Parathyroid adenoma (tissue), 2 donors: ENCODE measurements around the gene MAP3K20.

Experiments
- H2AFZ ChIP-seq: fragments of 300-600 bp; sonication (generic); one replicate; pipeline ENCODE4 v1.7.0; 2017; ENCODE audit warnings: antibody characterized with exemption, mild to moderate bottlenecking
- H3K27ac ChIP-seq: fragments of 300-600 bp; sonication (generic); one replicate; pipeline ENCODE4 v1.7.0; 2017
- H3K27me3 ChIP-seq: fragments of 300-600 bp; sonication (generic); one replicate; pipeline ENCODE4 v1.7.0; 2017; ENCODE audit warnings: low read length; ENCODE audit not compliant: control insufficient read depth, insufficient read depth
- H3K36me3 ChIP-seq: fragments of 300-600 bp; sonication (generic); one replicate; pipeline ENCODE4 v1.7.0; 2017; ENCODE audit warnings: low read length; ENCODE audit not compliant: control insufficient read depth, insufficient read depth
- H3K4me1 ChIP-seq: fragments of 300-600 bp; sonication (generic); one replicate; pipeline ENCODE4 v1.7.0; 2017; ENCODE audit warnings: control low read depth
- H3K4me2 ChIP-seq: fragments of 300-600 bp; sonication (generic); one replicate; pipeline ENCODE4 v1.7.0; 2017; ENCODE audit warnings: low read length
- H3K4me3 ChIP-seq: fragments of 300-600 bp; sonication (generic); one replicate; pipeline ENCODE4 v1.7.0; 2017; ENCODE audit warnings: low read depth, low read length
- H3K79me2 ChIP-seq: fragments of 300-600 bp; sonication (generic); one replicate; pipeline ENCODE4 v1.7.0; 2017; ENCODE audit warnings: control low read depth
- H3K9ac ChIP-seq: fragments of 300-600 bp; sonication (generic); one replicate; pipeline ENCODE4 v1.7.0; 2017; ENCODE audit warnings: mild to moderate bottlenecking
- H3K9me3 ChIP-seq: fragments of 300-600 bp; sonication (generic); one replicate; pipeline ENCODE4 v1.7.0; 2017; ENCODE audit warnings: low read length; ENCODE audit not compliant: control insufficient read depth
- TF ChIP-seq, protein P1 (sequence below): fragments of 300-600 bp; sonication (generic); IDR thresholded peaks from one replicate; pipeline ENCODE4 v1.7.0; 2017; ENCODE audit warnings: antibody characterized with exemption, mild to moderate bottlenecking
- donor health status: primary hyperparathyroidism.

The MAP3K20 gene

DNA sequence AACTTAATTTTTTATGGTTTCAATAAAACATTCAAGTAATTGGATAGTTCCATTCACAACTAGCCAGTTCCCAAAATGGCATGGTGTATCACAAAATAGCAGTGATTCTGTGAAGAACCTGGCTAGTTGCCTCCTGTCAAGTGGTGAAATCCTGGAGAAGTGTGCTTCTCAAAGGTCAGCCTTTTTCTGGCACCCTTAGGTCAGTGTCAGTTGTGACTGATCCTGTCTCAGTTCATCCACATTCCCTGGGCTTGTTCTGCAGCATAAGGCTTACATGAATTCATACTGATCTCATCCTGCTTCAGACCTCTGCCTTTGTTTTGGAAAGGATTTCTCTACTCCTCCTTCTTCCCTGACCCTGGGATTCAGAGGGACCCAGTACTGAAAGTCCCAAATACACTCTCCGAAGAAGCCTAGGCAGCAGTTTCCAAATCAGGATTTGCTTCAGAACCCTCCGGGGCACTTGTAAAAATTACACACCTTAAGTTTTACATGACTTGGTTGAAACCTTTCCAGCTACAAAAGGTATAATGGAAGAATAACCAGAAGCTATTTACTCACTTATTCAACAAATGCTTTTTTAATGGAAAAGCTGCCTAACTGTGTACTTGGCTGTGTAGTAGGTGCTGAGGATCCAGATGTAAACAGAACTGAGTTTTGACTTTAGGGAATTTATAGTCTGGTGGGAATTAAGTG lies 11.0 kb downstream of the MAP3K20 start:
- H3K9me3 ChIP-seq = no peaks in the 10 kb centered on the region
- no peaks in the 10 kb centered on the region for H3K27me3 ChIP-seq
- no peak overlapping the region for H3K9ac ChIP-seq
- no peak overlapping the region for H3K4me2 ChIP-seq
- TF ChIP-seq, protein P1, sequence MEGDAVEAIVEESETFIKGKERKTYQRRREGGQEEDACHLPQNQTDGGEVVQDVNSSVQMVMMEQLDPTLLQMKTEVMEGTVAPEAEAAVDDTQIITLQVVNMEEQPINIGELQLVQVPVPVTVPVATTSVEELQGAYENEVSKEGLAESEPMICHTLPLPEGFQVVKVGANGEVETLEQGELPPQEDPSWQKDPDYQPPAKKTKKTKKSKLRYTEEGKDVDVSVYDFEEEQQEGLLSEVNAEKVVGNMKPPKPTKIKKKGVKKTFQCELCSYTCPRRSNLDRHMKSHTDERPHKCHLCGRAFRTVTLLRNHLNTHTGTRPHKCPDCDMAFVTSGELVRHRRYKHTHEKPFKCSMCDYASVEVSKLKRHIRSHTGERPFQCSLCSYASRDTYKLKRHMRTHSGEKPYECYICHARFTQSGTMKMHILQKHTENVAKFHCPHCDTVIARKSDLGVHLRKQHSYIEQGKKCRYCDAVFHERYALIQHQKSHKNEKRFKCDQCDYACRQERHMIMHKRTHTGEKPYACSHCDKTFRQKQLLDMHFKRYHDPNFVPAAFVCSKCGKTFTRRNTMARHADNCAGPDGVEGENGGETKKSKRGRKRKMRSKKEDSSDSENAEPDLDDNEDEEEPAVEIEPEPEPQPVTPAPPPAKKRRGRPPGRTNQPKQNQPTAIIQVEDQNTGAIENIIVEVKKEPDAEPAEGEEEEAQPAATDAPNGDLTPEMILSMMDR = no peak
- H3K4me3 ChIP-seq = no peak overlapping the region
- H3K79me2 ChIP-seq = peaks cover 10% of the 10 kb centered on the region
- H2AFZ ChIP-seq = peak overlapping the region; percentile 28
- peaks cover 40% of the 10 kb centered on the region for H3K4me1 ChIP-seq
- peak overlapping the region; percentile 76 for H3K27ac ChIP-seq
- no peaks in the 10 kb centered on the region for H3K36me3 ChIP-seq

DNA sequence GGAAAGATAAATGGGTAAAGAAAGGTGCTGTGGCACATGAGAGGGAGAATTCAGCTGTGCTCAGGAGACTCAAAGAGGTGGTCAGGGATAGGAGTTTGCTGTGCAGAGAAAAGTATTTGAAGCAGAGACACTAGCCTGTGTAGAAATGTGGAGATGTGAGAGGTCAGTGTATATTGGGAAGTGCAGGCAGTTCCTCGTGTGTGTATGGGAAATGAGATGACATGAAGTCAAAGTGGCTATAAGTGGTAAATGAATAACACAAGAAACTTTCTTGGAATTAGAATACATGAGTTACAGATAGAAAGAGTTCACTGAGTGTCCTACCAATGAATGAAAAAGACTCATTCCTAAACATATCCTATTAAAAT lies 11.6 kb downstream of the MAP3K20 start:
- H3K4me3 ChIP-seq = no peak overlapping the region
- H3K9me3 ChIP-seq = no peaks in the 10 kb centered on the region
- no peaks in the 10 kb centered on the region for H3K27me3 ChIP-seq
- H3K4me2 ChIP-seq = no peak overlapping the region
- TF ChIP-seq, protein P1 = no peak
- H3K27ac ChIP-seq = peak overlapping the region; percentile 76
- H2AFZ ChIP-seq = peak overlapping the region; percentile 28
- no peak overlapping the region for H3K9ac ChIP-seq
- peaks cover 5% of the 10 kb centered on the region for H3K79me2 ChIP-seq
- H3K36me3 ChIP-seq = no peaks in the 10 kb centered on the region
- H3K4me1 ChIP-seq = peaks cover 43% of the 10 kb centered on the region

DNA sequence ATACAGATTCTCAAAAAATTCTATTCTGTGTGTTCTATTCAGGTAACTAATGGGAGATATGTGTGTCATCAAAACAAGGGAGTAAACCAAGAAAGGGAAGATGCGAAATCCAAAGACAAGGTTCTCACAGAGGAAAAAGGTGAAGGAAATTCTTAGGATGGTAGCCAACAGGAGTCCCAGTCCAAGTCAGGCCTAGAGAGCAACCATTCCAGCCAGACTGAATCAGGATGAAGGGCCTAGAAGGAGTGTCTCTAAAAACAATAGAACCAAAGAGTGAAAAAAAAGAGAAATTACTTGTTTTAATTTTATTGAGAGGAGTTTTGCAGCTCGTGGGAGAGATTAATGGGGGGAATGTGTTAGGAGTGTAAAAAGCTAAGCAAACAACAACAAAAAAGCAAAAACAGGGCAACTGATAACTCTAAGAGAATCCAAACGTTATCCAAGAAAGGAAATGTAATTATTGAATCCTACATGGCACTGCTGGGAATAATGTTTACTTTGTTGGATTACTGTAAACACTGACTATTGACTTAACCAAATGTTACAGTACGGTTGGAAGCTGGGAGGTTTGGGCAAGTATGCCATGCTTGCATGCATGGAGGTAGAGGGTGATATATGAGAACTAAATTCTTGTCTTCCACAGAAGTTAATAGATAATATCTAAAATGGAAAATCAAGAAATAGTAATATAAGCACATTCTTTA lies 12.3 kb downstream of the MAP3K20 start:
- no peaks in the 10 kb centered on the region for H3K27me3 ChIP-seq
- H3K4me3 ChIP-seq = no peak overlapping the region
- H3K27ac ChIP-seq = peak overlapping the region; percentile 76
- TF ChIP-seq, protein P1 = no peak
- H3K79me2 ChIP-seq = peaks cover 3% of the 10 kb centered on the region
- H2AFZ ChIP-seq = peak overlapping the region; percentile 19
- H3K4me1 ChIP-seq = peaks cover 46% of the 10 kb centered on the region
- H3K4me2 ChIP-seq = no peak overlapping the region
- H3K36me3 ChIP-seq = no peaks in the 10 kb centered on the region
- no peaks in the 10 kb centered on the region for H3K9me3 ChIP-seq
- no peak overlapping the region for H3K9ac ChIP-seq

DNA sequence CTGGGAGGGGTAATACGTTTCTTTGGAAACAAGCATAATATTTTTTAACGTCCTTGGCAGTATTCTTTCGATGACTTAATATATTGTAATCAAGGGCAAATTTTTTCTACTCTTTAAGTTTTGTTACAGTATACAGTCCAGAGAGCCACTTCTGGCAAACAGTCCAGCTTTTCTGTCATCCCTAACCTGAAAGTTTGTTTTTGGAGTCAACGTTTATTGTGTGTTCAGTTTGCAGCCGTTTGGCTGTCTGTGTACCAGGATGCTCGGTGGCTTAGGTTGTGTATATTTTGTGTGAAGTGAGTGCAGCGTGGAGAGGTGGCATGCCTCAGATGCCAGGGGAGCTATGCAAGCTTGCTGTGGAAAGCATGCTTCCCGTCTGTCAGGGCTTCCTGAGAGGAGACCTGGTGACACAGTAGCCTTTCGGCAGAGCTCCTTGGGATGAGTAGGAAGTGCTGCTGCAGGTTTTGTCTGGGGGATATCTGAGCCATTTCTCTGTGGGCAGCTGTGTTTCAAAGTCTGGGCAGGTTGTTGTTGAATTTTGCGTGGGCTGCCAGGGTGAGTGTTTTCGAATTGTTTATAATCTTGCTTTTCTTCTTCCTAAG lies 14.7 kb downstream of the MAP3K20 start:
- Histone ChIP-seq H3K27ac (peak overlapping the region; percentile 90), H3K27me3 (no peaks in the 10 kb centered on the region), H3K4me2 (peak overlapping the region; percentile 13), H3K4me3 (no peak overlapping the region), H3K79me2 (peaks cover 14% of the 10 kb centered on the region), H3K36me3 (no peaks in the 10 kb centered on the region), H3K4me1 (peaks cover 46% of the 10 kb centered on the region), H2AFZ (peak overlapping the region; percentile 73), H3K9me3 (no peaks in the 10 kb centered on the region), H3K9ac (no peak overlapping the region)
- TF ChIP-seq, protein P1 = no peak
